ENCODE data around the gene CAVIN1. TPM values are rescaled to one million over a fixed set of nuclear protein-coding genes. Genes with fewer than 3 reads are reported as not detected.
"Not testable (repeated sequence)": the region's sequence is repeated elsewhere in the genome, so short reads cannot be mapped to it uniquely, and the experiment has no call there.

CAVIN1 gene
- total RNA-seq, 1 donor from 2014 or later, result 342 TPM

GRCh38 chr17:42363767-42364585 is 59.1 kb downstream of the CAVIN1 start:
- intact Hi-C loops (cut with DNase I), result no loop called here
- H3K9me3 ChIP-seq, result no peaks in the 10 kb centered on the region
- H3K4me1 ChIP-seq, result peaks cover 76% of the 10 kb centered on the region
- H3K36me3 ChIP-seq, result no peaks in the 10 kb centered on the region
- H3K4me3 ChIP-seq, result no peak overlapping the region
- TF ChIP-seq CTCF (IDR thresholded peaks at IDR 0.05), result no peak
- no peak overlapping the region for H3K27ac ChIP-seq
- no peaks in the 10 kb centered on the region for H3K27me3 ChIP-seq
- DNase-seq, result no peak
- ATAC-seq, result no peak

GRCh38 chr17:42363231-42363630 is 59.8 kb downstream of the CAVIN1 start:
- DNase-seq (no peak), ATAC-seq (no peak)
- Histone ChIP-seq H3K9me3 (no peaks in the 10 kb centered on the region), H3K27ac (no peak overlapping the region), H3K4me1 (peaks cover 76% of the 10 kb centered on the region), H3K36me3 (no peaks in the 10 kb centered on the region), H3K27me3 (no peaks in the 10 kb centered on the region), H3K4me3 (no peak overlapping the region)
- TF ChIP-seq CTCF (IDR thresholded peaks at IDR 0.05), result no peak
- intact Hi-C loops (cut with DNase I), result no loop called here

GRCh38 chr17:42362245-42362961 is 60.7 kb downstream of the CAVIN1 start:
- peak overlapping the region; percentile 17 for H3K27ac ChIP-seq
- intact Hi-C loops (cut with DNase I), result no loop called here
- H3K9me3 ChIP-seq, result no peaks in the 10 kb centered on the region
- no peaks in the 10 kb centered on the region for H3K36me3 ChIP-seq
- DNase-seq (peak; percentile 66), ATAC-seq (peak; percentile 64)
- no peak overlapping the region for H3K4me3 ChIP-seq
- H3K27me3 ChIP-seq, result no peaks in the 10 kb centered on the region
- no peak for TF ChIP-seq CTCF (IDR thresholded peaks at IDR 0.05)
- H3K4me1 ChIP-seq, result peaks cover 76% of the 10 kb centered on the region

GRCh38 chr17:42361781-42362186 is 61.3 kb downstream of the CAVIN1 start:
- no peak for TF ChIP-seq CTCF (IDR thresholded peaks at IDR 0.05)
- intact Hi-C loops (cut with DNase I), result no loop called here
- no peak overlapping the region for H3K4me3 ChIP-seq
- H3K36me3 ChIP-seq, result peaks cover under 1% of the 10 kb centered on the region
- peaks cover 76% of the 10 kb centered on the region for H3K4me1 ChIP-seq
- H3K9me3 ChIP-seq, result no peaks in the 10 kb centered on the region
- H3K27ac ChIP-seq, result peak overlapping the region; percentile 17
- DNase-seq (no peak), ATAC-seq (peak; percentile 37)
- H3K27me3 ChIP-seq, result no peaks in the 10 kb centered on the region

- H3K4me3 ChIP-seq; ATAC-seq; H3K27me3 ChIP-seq; H3K27ac ChIP-seq; intact Hi-C loops (cut with DNase I); H3K9me3 ChIP-seq: not testable (repeated sequence)
- Histone ChIP-seq H3K4me1 (peaks cover 66% of the 10 kb centered on the region), H3K36me3 (peaks cover 12% of the 10 kb centered on the region)
- DNase-seq, result peak; percentile 66
Observed at GRCh38 chr17:42360388-42360787, 62.7 kb downstream of the CAVIN1 start.

- DNase-seq (no peak), ATAC-seq (no peak)
- Histone ChIP-seq H3K4me3 (no peak overlapping the region), H3K27me3 (no peaks in the 10 kb centered on the region), H3K36me3 (peaks cover 12% of the 10 kb centered on the region), H3K27ac (no peak overlapping the region), H3K9me3 (no peaks in the 10 kb centered on the region), H3K4me1 (peaks cover 73% of the 10 kb centered on the region)
- intact Hi-C loops (cut with DNase I), result no loop called here
- TF ChIP-seq CTCF (IDR thresholded peaks at IDR 0.05), result no peak
Observed at GRCh38 chr17:42359133-42359532, 63.9 kb downstream of the CAVIN1 start.
